Measurements from ENCODE around the gene OCIAD2. TPM values are rescaled to one million over a fixed set of nuclear protein-coding genes. Genes with fewer than 3 reads are reported as not detected.

The OCIAD2 gene
- total and polyA plus RNA-seq, 4 donors: 8.5 to 159 (median 26.5) TPM

- Histone ChIP-seq H3K27ac (ENCODE audit: low read depth in 1 of 2, low read length in 2 of 2) (no peak overlapping the region), H3K4me1 (ENCODE audit: control insufficient read depth in 4 of 4, insufficient read depth in 4 of 4, low read length in 3 of 4) (peaks cover 7 to 26% (median 16%) of the 10 kb centered on the region in 4 donors), H3K36me3 (ENCODE audit: control insufficient read depth in 4 of 4, insufficient read depth in 3 of 4, low read depth in 1 of 4, low read length in 3 of 4) (peaks cover 2 to 29% (median 14%) of the 10 kb centered on the region in 4 donors), H3K4me3 (ENCODE audit: low read depth in 1 of 3, low read length in 3 of 3) (no peak overlapping the region), H3K9me3 (ENCODE audit: control insufficient read depth in 4 of 4, low read length in 3 of 4) (no peaks in the 10 kb centered on the region), H3K27me3 (ENCODE audit: control insufficient read depth in 4 of 4, insufficient read depth in 4 of 4, low read length in 3 of 4) (no peaks in the 10 kb centered on the region), H3K9ac (ENCODE audit: low read depth in 1 of 2, low read length in 2 of 2) (no peak overlapping the region)
- DNase-seq (ENCODE audit: low spot score): no peak
- WGBS: 94% methylated on average over 4 of the region's 4 CpGs
- TF ChIP-seq FOXA1 (IDR thresholded peaks at IDR 0.05): no peak
Observed at GRCh38 chr4:48904101-48904500, 2.5 kb downstream of the OCIAD2 start.

GRCh38 chr4:48902266-48902665, 4.3 kb downstream of the OCIAD2 start:
- TF ChIP-seq HNF4G (IDR thresholded peaks at IDR 0.05): no peak
- no peak for TF ChIP-seq HNF4A (conservative IDR thresholded peaks at IDR 0.05)
- TF ChIP-seq FOXA2 (IDR thresholded peaks at IDR 0.05): no peak
- no peak for TF ChIP-seq CTCF (IDR thresholded peaks at IDR 0.05; ENCODE audit: low read depth, low read length, missing input control)
- TF ChIP-seq TAF1 (conservative IDR thresholded peaks at IDR 0.05): no peak
- TF ChIP-seq ATF3 (IDR thresholded peaks at IDR 0.05): no peak
- TF ChIP-seq SP1 (IDR thresholded peaks at IDR 0.05): no peak
- no peak for TF ChIP-seq FOXA1 (IDR thresholded peaks at IDR 0.05)
- H3K9me3 ChIP-seq (ENCODE audit: control insufficient read depth in 4 of 4, low read length in 3 of 4): no peaks in the 10 kb centered on the region
- no peaks in the 10 kb centered on the region for H3K27me3 ChIP-seq (ENCODE audit: control insufficient read depth in 4 of 4, insufficient read depth in 4 of 4, low read length in 3 of 4)
- DNase-seq (ENCODE audit: low spot score): no peak
- peaks cover 2 to 37% (median 22%) of the 10 kb centered on the region in 4 donors for H3K36me3 ChIP-seq (ENCODE audit: control insufficient read depth in 4 of 4, insufficient read depth in 3 of 4, low read depth in 1 of 4, low read length in 3 of 4)
- H3K9ac ChIP-seq (ENCODE audit: low read depth in 1 of 2, low read length in 2 of 2): no peak overlapping the region
- H3K27ac ChIP-seq (ENCODE audit: low read depth in 1 of 2, low read length in 2 of 2): no peak overlapping the region
- peaks cover 7 to 26% (median 16%) of the 10 kb centered on the region in 4 donors for H3K4me1 ChIP-seq (ENCODE audit: control insufficient read depth in 4 of 4, insufficient read depth in 4 of 4, low read length in 3 of 4)
- no peak overlapping the region for H3K4me3 ChIP-seq (ENCODE audit: low read depth in 1 of 3, low read length in 3 of 3)

GRCh38 chr4:48901196-48901595, 5.4 kb downstream of the OCIAD2 start:
- Histone ChIP-seq H3K27ac (ENCODE audit: low read depth in 1 of 2, low read length in 2 of 2) (no peak overlapping the region), H3K27me3 (ENCODE audit: control insufficient read depth in 4 of 4, insufficient read depth in 4 of 4, low read length in 3 of 4) (no peaks in the 10 kb centered on the region), H3K36me3 (ENCODE audit: control insufficient read depth in 4 of 4, insufficient read depth in 3 of 4, low read depth in 1 of 4, low read length in 3 of 4) (peaks cover 2 to 45% (median 30%) of the 10 kb centered on the region in 4 donors), H3K4me1 (ENCODE audit: control insufficient read depth in 4 of 4, insufficient read depth in 4 of 4, low read length in 3 of 4) (peaks cover 5 to 21% (median 13%) of the 10 kb centered on the region in 4 donors), H3K4me3 (ENCODE audit: low read depth in 1 of 3, low read length in 3 of 3) (no peak overlapping the region), H3K9me3 (ENCODE audit: control insufficient read depth in 4 of 4, low read length in 3 of 4) (no peaks in the 10 kb centered on the region), H3K9ac (ENCODE audit: low read depth in 1 of 2, low read length in 2 of 2) (no peak overlapping the region)
- no peak for DNase-seq (ENCODE audit: low spot score)
- WGBS: 96% methylated on average over 4 of the region's 4 CpGs
- TF ChIP-seq FOXA1 (IDR thresholded peaks at IDR 0.05) (no peak), TAF1 (conservative IDR thresholded peaks at IDR 0.05) (no peak), RXRA (IDR thresholded peaks at IDR 0.05) (no peak), YY1 (IDR thresholded peaks at IDR 0.05) (no peak), GABPA (IDR thresholded peaks at IDR 0.05 in 1 of 2, conservative IDR thresholded peaks at IDR 0.05 in 1 of 2) (no peak), EGR1 (IDR thresholded peaks at IDR 0.05; ENCODE audit: low read depth in 2 of 2) (no peak), CTCF (IDR thresholded peaks at IDR 0.05; ENCODE audit: low read depth, low read length, missing input control) (no peak), MAX (IDR thresholded peaks at IDR 0.05) (no peak), ATF3 (IDR thresholded peaks at IDR 0.05) (no peak), ZBTB33 (IDR thresholded peaks at IDR 0.05) (no peak), NR2F2 (IDR thresholded peaks at IDR 0.05) (no peak), FOXA2 (IDR thresholded peaks at IDR 0.05) (no peak), JUND (IDR thresholded peaks at IDR 0.05) (no peak)
